HG02798 (cell line): Measurements from ENCODE around the gene ANKRD52.

ENCODE experiments used
- ATAC-seq: cut with Tn5 transposase; IDR thresholded peaks from one replicate; pipeline ENCODE4 v1.9.1; 2021; ENCODE audit warnings: mild to moderate bottlenecking; ENCODE audit not compliant: unreplicated experiment, poor library complexity

ANKRD52 gene

DNA sequence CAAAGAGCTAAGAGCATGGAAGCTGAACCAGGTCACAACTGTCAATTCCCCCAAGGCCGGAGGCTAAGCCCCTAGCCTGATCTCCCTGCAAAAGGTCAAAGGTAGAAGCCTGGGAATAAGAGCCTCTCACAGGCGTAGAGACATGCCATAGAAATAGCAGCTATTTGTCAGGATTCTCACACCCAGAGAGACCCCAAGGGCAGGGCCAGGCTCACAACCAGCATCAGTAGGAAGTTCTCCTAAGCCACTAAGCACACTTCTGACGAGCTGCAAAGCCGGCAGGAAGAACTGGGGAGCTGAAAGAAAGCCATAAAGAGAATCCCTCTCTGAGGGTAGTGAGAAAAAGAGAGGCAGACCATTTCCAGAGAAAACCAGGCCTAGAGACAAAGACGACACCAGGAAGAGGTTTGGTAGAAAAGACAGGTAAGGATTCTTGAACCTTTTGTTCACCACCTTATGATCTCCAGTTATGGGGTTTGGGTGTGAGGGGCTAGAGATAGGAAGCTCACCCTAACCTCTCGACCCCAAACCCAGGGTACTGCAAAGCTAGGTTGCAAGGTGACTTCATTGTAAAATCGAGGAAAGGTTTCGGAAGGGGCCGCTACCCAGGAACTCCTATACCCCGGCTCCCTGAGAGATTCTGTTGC lies 69.9 kb downstream of the ANKRD52 start:
- ATAC-seq: no peak
